ENCODE data around the gene ZFYVE1.

- TF ChIP-seq POLR2A (IDR thresholded peaks at IDR 0.05) (no peak), EP300 (IDR thresholded peaks at IDR 0.05; ENCODE audit: low read depth) (no peak)
These were observed 640 bp upstream of the ZFYVE1 start for GRCh38 chr14:73027546-73027945.
